Activated T-helper 1 cell treated with Interleukin-2 at 50 U/mL for 16 hours (primary cell): ENCODE data around the gene MPPED1.

ENCODE experiments used
- DNase-seq: peaks from one replicate; pipeline ENCODE4 v3.0.0-alpha.2; 2020; ENCODE audit warnings: low read depth

MPPED1 gene

DNA sequence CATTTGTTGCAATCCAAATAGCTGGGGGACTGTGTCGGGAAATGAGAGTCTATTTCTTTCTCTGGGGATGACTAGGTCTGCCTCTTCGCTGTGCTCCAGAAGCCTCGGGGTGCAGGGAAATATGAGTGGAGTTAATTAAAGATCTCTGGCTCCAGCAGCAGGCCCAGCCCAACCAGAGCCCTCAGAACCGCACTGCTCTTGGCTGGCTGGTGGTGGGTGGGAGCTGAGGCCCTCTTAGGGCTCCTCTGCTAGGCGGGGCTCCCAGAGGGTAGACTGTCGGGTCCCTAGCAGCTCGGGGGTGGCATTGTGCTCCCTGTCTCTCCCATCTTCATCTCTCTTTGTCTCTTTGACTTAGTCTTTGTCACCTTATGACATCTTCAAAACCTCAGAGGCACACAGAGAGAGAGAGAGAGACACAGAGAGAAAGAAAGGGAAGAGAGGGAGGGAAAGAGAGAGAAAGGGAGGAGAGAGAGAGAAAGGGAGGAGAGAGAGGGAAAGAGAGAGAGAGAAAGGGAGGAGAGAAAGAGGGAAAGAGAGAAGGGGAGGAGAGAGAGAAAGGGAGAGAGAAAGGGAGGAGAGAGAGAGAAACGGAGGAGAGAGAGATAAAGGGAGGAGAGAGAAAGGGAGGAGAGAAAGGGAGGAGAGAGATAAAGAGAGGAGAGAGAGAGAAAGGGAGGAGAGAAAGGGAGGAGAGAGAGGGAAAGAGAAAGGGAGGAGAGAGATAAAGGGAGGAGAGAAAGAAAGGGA, 20.2 kb downstream of the MPPED1 start:
- no peak for DNase-seq

DNA sequence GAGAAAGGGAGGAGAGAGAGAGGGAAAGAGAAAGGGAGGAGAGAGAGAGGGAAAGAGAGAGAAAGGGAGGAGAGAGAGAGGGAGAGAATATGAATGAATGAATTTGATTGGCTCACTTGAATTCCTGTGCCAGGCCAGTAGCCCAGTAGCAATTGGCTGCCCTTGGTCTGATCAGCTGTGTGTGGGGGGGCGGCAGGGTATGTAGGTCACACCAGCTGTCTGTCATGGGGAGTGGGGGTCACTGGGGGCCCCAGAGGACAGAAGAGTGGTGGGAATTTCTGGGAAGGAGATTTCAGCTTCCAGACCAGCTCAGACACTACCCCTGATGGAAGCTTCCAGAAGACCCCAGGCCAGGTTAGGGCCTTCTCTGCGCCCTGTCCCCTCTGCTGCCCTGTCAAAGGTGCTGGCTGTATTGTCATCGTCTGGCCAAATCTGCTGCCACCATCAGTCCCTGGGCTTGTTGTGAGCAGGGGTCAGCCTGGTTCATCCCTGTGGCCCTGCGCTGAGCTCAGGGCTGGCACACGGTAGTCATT, 21.1 kb downstream of the MPPED1 start:
- no peak for DNase-seq

DNA sequence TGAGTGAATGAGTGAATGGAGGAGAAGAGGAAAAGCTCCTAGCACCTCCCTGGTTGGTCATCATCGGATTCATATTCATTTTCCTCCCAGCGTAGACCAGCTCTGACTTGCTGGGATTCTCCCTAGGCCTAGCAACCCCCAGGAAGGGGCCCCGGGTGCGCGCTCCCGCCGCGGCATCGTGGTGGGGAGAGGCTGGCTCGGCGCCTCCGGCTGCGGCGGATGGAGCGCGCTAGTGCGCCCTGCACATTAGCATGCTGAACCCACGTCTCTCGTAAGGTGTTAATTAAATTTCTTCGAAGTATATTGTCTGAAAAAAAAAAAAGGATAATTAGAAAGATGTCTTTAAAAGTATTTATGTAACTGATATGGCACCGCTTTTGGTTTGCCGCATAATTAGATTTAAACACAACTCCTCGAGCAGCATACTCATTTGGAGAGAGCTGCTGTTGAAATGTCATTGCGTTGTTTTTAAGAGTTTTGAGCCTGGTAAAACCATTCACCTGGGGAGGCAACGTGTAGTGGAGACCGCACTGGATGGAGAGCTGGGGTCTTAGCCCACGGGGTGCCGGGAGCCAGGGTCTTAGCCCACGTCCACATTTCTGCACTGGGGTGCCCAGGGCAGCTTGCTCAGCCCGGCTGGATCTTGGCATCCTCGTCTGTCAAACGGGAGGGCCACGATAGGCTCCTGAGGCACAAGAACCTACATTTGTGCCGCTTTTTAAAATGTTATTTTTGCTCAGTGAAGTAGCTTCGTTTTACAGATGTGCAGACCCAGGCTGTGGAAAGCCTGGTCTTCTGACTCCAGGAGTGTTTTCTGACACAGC, 21.8 kb downstream of the MPPED1 start:
- no peak for DNase-seq

DNA sequence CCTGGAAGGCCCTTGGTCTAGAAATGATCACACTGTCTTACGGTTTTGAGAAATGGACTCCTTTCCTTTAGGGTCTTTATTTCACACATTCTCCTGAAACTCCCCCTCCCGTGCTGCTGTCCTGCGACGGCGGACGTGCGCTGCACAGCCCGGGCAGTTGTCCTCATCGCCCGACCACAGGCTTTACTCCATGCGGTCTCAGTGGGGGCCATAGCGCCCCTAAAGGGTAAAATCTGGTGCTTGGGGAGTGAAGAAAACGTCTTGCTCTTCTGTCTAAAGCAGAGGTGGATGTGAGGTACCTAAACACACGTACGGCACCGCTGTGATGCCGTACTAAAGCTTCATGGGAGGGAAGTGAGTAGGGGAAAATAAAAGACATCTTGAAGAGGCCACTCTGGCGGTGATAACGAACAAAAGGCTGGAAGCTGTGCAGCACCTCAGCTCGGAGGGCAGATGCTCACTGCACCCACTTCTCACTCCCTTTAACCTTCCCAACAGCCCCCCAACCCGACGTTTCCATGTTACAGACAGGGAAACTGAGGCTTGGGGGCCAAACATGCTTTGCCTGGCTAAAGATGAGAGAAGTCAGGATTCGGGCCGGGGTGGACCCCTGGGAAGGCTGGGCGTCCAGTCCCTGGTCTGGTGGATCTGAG, 22.6 kb downstream of the MPPED1 start:
- DNase-seq = no peak

DNA sequence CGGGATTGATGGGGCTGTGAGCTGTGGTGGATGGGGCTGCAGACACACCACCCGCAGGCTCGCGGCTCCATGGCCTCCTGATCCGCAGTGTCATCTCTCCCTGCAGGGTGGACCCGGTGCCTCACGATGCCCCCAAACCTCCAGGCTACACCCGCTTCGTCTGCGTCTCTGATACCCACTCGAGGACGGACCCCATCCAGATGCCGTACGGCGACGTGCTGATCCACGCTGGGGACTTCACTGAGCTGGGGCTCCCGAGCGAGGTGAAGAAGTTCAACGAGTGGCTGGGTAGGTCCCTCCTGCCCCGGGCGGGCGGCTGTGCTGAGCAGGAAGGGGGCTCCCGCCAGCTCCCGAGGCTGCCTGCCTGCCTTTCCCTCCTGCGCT, 23.1 kb downstream of the MPPED1 start:
- no peak for DNase-seq

DNA sequence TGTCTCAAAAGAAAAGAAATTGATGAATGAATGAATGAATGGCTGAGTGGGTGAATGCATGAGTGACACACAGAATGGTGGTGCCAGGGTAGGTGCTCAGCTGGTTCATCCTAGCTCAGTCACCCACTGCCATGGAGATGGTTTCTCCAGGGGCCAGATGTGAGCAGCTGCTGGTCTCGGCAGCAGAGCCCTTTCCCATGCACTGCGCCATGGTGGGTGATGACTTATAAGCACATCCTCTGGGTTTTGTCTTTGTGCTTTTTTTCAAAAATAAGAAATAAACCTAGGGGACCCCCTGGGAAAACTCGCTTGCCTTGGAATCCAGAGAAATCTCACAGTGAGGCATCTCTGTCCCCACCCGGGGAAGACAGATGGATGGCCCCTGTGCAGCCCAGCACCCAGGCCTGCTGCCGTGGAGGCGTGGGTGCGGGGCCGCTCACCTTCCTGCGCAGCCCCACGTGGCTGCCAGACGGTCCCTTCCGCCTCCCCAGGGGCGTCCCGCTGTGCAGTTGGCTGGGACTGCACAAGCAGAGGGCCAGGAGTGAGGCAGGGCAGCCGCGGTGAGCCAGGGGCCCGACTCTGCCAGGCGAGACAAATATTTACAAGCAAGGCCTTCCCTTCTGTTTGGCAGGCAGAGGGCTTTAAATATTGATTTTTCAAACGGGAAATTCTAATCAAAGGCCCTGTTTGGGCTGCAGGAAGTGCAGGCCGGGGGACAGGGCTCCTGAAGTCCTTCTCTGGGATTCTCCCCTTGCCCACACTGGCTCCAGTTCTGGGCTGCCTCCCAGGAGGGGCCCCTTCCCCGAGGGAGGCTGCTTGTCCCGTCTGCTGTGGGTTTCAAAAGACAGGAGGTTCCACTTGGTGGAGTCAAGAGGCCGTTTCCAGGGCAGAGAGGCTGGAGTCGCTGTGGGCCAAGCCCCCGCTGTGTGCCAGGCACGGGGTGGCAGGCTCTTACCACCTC, 24.3 kb downstream of the MPPED1 start:
- DNase-seq = no peak

DNA sequence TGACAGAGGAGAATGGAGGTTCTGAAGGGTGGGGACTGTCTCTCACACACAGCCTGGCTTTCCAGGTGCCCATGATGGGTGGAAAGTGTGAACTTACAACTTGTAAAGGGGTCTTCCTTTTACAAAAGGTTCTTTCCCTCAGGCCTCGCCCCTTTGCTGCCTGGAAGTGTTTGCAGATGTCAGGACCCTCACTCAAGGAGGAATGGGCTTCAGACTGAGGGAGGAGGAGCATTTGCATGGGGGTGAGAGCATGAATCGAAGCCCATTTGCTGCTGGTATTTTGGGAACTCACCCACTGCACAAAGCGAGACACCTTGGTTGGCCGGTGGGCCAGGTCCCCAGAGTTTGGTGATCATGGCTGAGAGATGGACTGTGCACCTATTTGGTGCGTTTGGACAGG, 25.1 kb downstream of the MPPED1 start:
- DNase-seq = no peak

DNA sequence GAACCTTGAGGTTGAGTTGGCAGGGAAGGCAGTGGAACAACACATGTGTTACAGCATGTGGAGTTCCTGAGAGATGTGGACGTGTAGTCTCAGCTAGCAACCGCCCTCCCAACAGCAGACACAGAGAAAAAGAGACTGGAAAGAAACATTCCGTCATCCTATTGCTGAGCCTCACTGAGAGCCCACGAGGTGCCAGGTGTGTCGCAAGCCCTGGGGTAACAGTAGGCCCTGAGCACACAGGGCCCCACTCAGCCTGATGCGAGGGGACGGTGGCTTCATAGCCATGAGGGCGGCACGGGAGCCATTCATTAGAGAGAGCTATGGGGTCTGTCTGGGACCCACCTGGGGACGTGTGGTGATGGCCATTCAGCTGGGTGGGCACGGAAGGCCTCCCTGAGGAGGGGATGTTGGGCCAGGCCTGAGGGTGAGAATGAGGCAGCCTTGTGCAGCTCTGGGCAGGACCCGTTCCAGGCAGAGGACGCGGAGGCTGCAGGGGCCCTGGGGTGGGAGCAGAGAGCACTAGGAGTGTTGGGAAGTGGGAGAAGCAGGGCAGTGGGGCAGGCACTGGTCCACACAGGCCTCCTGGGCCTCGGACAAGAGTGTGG, 26.2 kb downstream of the MPPED1 start:
- DNase-seq = no peak

DNA sequence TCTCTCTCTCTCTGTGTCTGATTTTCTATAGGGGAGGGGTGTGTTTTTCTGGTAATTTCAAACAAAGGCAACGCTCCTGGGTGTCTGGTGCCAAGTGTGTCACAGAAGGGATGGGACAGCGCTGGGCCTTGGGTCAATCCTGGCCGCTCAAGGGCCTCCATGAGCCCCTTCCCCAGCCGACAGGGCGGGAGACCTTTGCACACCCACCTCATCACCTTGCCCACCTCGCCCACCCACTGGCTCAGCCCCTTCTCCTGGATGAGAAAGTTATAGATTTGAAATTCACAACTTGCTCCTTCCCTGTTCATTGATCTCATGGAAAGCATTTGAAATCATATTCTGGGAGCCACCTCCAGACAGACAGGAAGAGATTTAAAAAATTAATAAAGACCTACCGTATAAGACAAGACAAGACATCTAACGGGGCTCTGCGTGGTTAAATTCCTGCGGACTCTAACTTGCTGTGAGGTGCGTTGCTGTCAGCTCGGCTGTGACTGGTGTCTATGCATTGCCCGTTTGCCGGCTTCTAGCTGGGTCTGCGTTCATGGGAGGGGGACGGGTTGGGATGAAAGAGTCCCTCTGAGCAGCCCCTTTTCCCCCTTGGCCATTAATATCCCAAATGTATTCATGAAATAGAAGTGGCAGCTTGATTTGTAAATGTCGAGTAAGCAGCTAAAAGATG, 27.0 kb downstream of the MPPED1 start:
- DNase-seq = no peak

DNA sequence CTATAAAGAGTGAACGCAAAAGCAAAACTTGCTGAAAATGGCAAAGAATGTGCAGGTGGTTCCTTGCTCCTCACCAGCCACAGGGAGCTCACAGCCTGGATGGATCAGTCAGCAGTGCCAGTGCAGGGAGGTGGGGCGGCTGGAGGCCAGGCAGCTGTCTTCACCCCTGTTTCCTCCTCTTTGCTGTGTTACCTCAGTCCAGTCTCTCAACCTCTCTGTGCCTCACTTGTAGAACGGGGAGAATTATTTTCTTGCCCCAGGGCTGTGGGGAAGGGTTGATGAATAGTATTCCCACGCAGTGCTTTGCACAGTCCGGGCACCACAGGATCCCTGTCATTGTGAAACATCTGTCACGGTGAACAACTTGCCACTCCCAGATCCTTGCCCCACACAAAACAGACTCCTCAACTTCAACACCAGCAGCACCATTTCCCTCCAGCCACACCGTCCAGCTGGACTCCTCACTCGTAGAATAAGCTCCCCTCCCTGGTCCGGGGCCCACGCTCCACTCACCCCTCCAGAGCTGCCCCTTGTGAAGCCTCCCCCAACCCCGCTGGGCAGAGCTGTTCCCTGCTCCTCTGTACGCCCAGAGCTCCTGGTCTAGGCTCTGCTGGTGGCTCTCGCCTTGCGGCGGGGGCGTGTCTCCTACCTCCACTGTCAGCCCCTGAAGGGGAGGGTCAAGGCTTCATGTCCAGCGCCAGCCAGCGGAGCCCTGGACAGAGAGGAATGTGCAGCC, 27.7 kb downstream of the MPPED1 start:
- no peak for DNase-seq

DNA sequence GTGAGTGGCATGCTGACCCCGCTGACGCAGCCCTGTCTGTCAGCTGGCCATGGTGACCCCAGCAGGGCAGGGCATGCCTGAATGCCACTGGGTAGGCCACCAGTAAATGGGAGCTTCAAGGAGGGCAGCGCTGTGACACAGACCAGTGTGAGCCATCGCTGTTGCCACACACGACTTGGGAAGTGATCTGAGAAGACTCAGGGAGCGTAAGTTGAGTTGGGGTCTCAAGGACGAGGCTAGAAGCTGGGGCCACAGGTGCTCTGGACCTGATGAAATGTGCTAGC, 28.2 kb downstream of the MPPED1 start:
- no peak for DNase-seq

DNA sequence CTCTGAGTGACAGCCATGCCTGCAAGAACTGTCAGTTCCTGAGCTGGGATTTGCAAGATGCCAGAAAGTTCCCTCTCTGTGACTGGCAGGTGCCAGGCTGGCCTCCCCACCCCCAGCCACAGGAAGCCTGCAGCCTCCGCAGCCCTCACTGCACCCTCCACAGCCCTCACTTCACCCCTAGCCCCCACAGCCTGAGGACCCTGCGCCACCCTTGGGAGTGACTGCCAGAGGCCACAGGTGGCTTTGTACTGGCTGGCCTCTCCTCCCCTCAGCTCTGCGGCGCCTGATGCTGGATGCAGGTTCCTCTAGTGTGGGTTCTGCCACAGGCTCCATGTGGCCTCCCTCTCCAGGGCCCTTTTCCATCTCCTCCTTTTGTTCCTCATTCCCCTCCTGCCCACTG, 28.7 kb downstream of the MPPED1 start:
- DNase-seq = no peak

DNA sequence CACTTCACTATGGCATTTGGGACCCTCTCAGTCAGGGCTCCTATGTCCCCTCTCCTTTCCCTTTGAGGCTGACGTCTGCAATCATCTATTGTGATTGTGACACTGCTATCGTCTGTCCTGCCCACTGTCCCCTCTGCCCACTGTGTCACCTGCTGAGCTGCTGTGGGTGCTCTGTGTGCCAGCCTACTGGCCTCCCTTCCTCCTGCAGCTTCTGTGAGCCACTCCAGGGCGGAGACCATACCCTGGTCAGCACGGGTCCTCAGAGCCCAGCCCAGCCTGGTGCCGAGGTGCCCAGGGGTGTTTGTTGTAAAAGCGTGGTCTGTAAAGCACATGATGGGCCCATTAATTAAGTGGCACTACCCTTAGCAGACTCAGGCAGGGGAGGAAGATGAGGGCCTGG, 29.4 kb downstream of the MPPED1 start:
- DNase-seq = no peak

DNA sequence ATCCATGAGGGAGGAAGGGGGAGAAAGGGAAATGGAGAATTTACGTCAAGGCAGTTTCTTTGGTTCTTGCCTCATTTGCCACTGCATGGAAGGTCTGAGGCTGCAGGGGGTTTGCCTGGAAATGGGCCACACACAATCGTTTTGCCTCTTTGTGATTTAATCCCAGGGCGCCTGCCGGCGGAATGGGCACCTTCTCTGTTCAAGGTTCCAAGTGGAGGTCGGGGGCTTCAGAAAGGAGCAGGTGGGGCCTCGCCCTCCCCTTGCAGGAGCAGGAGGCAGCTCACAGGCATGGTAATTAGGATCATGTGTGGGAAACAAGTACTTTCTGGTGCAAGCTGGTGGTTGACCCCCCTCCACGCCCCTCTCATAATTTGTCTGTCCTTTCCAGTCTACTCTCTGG, 29.9 kb downstream of the MPPED1 start:
- DNase-seq = no peak

DNA sequence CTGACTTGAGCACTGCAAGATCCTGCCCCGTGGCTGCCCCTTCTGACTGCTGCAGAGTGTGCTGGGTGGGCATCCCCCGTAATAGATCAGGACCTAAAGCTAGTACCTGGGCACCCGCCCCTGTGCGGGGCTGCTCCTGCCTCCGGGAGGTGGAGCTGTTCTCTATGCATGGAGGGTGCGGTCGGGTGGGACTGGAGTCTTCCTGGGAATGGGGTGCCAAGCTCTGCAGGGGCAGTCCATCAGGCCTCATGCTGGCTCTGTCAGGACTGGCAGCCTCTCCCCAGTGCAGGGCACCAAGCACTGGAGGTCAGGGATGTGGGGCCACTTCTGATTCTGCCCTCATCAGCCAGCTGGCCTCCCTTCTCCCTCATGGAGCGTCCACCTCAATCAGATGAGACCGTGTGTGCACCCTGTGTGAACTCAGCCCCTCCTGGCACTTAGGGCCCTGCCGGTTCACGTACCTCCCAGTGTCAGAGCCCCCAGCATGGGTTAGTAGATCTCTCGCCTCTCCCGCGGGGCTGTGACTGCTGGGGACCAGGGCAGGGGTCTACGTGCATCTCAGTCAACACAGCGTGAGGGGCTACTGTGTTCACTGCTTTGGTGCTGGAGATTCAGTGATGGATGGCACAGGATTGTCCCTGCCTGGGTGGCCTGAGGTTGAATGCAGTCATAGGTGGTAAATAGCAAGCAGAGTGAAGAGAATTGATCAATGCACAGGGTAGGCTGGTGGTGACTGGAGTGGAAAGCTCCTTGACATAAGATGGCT, 30.8 kb downstream of the MPPED1 start:
- no peak for DNase-seq

DNA sequence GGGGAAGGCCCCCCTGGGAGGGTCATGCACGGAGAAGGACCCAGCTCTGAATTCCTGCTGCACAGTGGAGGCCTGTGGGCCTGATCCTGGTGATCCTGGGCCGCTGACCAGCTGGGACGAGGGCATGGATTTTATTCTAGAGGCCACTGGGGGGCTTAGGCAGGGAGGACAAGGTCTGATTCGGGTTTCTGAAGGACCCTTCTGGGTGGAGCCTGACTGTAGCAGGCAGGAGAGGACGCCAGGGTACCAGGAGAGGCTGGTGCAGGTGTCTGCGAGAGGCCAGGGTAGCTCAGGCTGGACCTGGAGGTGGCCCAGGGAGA, 31.3 kb downstream of the MPPED1 start:
- no peak for DNase-seq

DNA sequence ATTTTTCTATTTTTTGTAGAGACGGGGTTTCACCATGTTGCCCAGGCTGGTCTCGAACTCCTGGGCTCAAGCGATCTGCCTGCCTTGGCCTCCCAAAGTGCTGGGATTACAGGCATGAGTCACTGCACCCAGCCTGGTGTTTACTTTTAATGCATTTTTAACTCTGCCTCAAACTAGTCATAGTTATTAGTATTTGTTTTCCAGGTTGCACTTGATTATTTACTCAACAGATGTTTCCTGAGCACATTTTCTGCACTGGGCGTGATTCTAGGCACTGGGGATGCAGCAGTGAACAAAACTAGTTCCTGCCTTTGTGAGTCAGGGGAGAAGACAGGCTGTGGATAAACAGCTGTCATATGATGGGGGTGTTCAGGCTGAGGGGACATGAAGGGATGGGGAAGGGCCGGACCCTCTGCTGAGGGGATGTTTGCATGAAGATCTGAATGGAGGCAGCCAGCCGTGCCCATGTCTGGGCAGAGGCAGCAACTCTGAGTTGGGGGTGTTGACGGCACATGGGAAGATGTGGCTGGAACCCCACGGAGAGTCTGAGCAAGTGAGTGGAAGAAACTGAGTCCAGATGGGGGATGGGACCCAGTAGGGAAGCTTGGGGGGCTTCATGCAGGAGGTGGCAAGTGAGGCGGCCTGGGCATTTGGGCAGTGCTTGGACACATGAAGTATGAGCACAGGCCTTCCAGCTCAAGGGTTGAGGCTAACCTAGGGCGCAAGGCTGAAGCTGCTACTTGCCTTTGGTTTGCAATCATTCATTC, 34.4 kb downstream of the MPPED1 start:
- no peak for DNase-seq

DNA sequence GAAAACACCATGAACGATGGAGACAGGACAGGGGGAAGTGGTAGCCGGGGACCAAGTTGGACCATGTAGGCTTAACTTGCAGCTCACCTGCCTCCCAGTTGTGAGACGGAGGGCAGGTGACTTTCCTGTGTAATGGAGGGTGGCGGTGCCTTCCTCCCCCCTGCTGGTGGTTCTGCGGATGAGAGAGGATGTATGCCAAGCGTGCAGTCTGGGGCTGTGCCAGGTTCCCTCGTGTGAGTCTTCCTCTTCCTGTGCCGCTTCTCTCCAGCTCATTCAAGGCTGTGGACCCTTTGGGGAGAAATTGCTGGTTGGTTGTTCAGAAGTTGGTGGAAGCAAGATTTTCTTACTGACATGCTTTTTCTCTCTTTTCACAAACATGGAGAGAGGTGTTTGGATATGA, 35.1 kb downstream of the MPPED1 start:
- DNase-seq = no peak

DNA sequence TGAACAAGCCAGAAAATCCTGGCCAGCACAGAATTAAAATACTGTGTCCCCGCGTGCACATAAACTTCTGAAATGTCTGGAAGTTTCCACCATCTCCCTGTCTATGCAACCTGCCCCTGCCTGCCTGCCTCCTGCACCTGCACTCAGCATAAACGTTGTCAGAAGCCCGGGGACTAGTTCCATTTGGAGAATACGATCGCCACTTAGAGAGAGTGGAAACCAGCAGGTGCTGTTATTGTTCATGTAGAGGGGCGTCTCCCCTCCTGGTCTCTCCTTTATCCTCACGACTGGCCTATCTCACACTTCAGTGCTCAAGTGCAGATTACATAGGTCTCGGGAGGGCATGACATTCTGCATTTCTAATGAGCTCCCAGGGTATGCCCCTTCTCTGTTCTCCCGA, 35.6 kb downstream of the MPPED1 start:
- DNase-seq = no peak
